NCI-H446 (cell line): ENCODE measurements around the gene ATP11A.

Experiments used
- DNase-seq, 2 experiments: peaks; one replicate each; lab custom pipeline; 2025; lab: John Stamatoyannopoulos, UW

ATP11A gene

GRCh38 chr13:112710855-112711527, 21.2 kb downstream of the ATP11A start:
- DNase-seq = no peak

- no peak for DNase-seq
These were observed 21.9 kb downstream of the ATP11A start for GRCh38 chr13:112711528-112712265.

GRCh38 chr13:112712451-112713207, 22.8 kb downstream of the ATP11A start:
- no peak for DNase-seq

- DNase-seq = no peak
These were observed 23.8 kb downstream of the ATP11A start for GRCh38 chr13:112713517-112714253.

GRCh38 chr13:112714376-112715174, 24.7 kb downstream of the ATP11A start:
- no peak for DNase-seq

- DNase-seq = no peak
These were observed 25.4 kb downstream of the ATP11A start for GRCh38 chr13:112715210-112715609.

GRCh38 chr13:112715715-112716460, 26.1 kb downstream of the ATP11A start:
- DNase-seq = no peak

GRCh38 chr13:112716461-112716820, 26.6 kb downstream of the ATP11A start:
- DNase-seq = no peak

GRCh38 chr13:112716841-112717520, 27.1 kb downstream of the ATP11A start:
- DNase-seq = no peak

GRCh38 chr13:112718318-112718717, 28.5 kb downstream of the ATP11A start:
- DNase-seq = no peak

- no peak for DNase-seq
These were observed 29.2 kb downstream of the ATP11A start for GRCh38 chr13:112719016-112719415.

- no peak for DNase-seq
These were observed 29.7 kb downstream of the ATP11A start for GRCh38 chr13:112719556-112719955.

- no peak for DNase-seq
These were observed 30.4 kb downstream of the ATP11A start for GRCh38 chr13:112720251-112720650.

GRCh38 chr13:112720814-112721197, 31.0 kb downstream of the ATP11A start:
- no peak for DNase-seq

- DNase-seq = no peak
These were observed 31.6 kb downstream of the ATP11A start for GRCh38 chr13:112721198-112722104.

- DNase-seq = no peak
These were observed 32.8 kb downstream of the ATP11A start for GRCh38 chr13:112722433-112723263.

- no peak for DNase-seq
These were observed 33.9 kb downstream of the ATP11A start for GRCh38 chr13:112723771-112724170.

GRCh38 chr13:112724788-112725345, 35.0 kb downstream of the ATP11A start:
- no peak for DNase-seq
